ENCODE results near the gene YEATS4.

YEATS4 gene

DNA sequence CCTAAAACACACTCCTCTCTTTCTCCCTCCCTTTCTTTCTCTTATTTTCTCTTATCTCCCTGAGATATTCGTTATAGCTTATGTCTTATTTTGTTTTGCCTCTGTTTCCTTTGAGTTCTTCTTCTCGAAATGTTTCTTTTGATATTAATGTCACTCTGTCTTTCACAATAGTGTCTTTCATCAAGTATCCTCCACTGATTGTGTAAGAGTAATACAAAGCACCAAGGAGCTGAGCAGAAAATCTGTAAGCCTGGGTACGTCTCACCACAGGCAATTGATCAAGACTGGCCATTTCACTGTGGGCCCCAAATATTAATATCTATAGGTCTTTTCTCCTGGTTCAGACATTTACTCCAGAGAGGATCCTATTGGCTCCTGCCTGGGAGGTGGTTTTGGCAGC, 16.2 kb upstream of the YEATS4 start:
- no peak for DNase-seq

GRCh38 chr12:69343885-69344612, 15.5 kb upstream of the YEATS4 start:
- DNase-seq = no peak

DNA sequence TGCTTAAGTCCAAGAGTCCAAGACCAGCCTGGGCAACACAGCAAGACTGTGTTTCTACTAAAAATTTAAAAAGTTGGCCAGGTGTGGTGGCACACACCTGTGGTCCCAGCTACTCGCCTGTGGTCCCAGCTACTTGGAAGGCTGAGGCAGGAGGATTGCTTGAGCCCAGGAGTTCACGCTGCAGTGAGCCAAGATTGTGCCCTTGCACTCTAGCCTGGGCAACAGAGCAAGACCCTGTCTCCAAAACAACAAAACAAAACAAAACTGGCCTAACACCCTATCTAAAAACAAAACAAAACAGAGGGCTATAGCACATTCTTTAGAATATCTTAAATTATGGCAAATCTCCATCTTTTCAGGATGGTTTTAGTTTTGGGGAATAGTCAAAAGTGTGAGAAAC, 14.5 kb upstream of the YEATS4 start:
- no peak for DNase-seq

DNA sequence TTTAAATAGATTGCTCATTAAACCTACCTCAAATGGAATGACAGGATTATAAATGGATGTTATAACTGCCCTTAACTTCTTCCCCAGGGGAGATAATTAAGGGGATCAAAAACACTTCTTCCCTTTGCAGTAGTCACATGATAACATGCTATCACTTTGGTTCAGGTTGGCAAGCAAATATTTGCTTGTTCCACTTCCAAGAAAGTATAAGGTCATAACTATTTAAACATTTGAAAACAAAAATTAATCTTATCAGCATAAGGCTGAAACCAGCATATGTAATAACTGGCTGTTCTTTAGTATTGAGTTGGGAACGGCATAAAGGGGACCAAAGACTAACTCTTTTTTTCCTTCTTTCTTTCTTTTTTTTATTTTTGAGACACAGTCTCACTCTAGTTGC, 13.8 kb upstream of the YEATS4 start:
- no peak for DNase-seq

- no peak for DNase-seq
Observed at GRCh38 chr12:69348162-69348938, 11.2 kb upstream of the YEATS4 start, which contains the start of gene LYZ. Gene LYZ, plus strand, starts transcription at chr12:69348381. Its CDS starts 28 bp downstream, at chr12:69348409.

- no peak for DNase-seq
Observed at GRCh38 chr12:69350002-69350626, 9.4 kb upstream of the YEATS4 start.

- no peak for DNase-seq
Observed at GRCh38 chr12:69350777-69351176, 8.8 kb upstream of the YEATS4 start.

GRCh38 chr12:69351462-69352236, 7.9 kb upstream of the YEATS4 start:
- DNase-seq = no peak

DNA sequence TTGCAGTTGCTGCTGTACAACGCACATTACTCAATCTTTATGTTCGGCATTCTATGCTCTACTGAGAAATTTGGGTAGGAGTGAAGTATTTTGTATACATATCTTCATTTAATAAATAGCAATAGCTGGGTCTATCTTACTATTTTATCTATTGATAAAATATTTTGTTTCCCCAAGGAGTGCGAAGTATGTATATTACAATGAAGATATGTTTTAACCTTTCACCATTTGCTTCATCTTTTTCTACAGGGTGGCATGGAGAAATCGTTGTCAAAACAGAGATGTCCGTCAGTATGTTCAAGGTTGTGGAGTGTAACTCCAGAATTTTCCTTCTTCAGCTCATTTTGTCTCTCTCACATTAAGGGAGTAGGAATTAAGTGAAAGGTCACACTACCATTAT, 6.6 kb upstream of the YEATS4 start:
- DNase-seq = no peak

DNA sequence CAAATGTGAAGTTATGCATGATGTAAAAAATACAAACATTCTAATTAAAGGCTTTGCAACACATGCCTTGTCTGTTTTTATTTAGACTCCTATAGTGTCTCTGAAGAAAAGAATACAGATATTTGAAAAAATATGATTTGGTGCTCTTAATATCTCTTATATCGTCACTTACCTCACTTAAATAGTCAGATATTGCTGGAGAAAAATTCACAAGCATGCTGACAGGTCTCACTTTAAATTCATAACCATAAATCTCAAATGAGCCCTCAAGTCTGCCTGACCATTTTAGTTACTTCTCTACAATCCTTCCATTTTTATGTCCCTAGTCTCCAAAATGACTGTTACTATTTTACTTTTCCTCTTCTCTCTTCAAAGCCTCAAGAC, 5.4 kb upstream of the YEATS4 start:
- DNase-seq = no peak

GRCh38 chr12:69354556-69355187, 4.9 kb upstream of the YEATS4 start:
- no peak for DNase-seq

- DNase-seq = no peak
Observed at GRCh38 chr12:69355363-69356028, 4.0 kb upstream of the YEATS4 start.

DNA sequence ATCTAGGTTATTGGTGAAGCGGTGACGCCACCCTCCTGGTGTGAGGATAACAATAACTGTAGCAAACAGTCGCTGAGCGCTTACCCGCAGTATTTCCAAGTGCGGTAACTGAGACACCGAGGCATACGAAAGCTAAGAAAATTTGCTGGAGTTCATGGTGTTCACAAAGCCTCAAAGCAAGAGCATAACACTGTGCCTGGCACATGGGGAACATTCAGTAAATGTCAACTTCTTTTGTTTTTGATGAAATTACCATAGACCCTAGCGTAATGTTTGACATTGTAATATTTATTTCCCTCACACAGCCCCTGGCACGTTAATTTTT, 767 bp downstream of the YEATS4 start:
- DNase-seq = no peak

GRCh38 chr12:69366796-69367195, 7.3 kb downstream of the YEATS4 start:
- DNase-seq = no peak

DNA sequence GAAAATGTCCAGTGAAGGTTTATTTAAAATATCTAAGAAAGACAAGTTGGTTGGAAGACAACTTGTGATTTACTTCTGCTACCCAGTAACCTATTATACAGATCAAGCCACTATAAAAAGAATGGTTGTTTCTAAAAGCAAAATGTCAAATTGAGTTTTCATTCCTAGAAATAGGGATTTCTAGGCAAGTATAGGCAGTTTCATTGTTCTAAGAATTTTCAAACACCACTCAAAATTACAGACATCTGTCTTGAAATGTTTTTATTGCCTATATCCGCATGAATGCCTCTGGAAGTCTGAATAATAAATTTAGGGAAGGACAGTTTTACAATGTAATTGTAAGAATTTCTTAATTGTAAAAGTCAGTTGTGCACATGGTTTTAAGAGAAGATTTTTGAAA, 8.6 kb downstream of the YEATS4 start:
- no peak for DNase-seq

- no peak for DNase-seq
Observed at GRCh38 chr12:69383074-69383473, 23.5 kb downstream of the YEATS4 start.

DNA sequence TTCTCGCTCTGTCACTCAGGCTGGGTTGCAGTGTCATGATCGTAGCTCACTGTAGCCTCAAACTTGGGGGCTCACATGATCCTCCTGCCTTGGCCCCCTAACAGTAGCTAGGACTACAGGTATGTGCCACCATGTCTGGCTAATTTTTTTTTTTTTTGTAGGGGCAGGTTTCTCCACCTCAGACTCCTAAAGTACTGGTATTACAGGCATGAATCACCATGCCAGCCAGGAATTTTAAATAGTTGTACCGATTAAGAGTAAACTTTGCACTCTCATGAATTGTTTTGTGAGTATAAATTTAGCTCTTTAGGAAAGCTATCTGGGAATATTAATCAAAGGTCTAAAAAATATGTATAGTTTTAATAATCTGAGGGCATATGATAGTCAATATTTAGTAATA, 25.5 kb downstream of the YEATS4 start:
- no peak for DNase-seq

GRCh38 chr12:69386921-69387320, 27.4 kb downstream of the YEATS4 start:
- no peak for DNase-seq

DNA sequence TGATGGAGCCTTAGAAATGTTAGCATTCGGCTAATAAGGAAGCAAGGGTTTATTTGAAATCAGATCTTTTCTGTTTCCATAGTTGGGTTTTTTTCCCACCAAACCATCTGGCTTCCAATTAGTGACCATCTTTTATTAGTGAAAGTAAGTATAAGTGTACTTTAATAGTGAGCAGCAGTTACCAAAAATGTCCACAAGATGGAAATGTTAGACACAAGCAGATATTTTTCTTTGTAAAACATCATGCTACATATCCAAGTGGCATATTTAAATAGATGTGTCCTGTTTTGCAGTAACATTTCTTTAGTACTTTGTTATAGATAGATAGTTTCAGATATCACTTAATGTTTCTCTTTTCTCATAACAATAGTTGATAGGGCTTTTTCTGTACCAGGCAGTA, 28.8 kb downstream of the YEATS4 start:
- no peak for DNase-seq

DNA sequence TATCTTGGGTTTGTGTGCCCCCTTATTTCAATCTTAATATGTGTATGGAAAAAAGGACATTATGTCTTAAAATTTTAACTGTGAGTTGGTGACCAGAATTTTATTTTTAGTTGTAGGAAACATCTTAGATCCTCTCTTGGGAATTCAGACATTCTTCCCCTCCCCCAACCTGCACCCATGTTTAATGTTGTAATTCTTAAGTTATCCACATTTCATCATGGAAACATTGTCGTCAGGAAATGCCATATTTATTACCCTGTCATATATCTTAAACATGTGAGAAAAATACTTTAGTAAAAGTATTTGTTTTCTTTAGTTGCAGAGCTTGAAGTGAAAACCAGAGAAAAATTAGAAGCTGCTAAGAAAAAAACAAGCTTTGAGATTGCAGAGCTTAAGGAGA, 30.3 kb downstream of the YEATS4 start:
- no peak for DNase-seq

DNA sequence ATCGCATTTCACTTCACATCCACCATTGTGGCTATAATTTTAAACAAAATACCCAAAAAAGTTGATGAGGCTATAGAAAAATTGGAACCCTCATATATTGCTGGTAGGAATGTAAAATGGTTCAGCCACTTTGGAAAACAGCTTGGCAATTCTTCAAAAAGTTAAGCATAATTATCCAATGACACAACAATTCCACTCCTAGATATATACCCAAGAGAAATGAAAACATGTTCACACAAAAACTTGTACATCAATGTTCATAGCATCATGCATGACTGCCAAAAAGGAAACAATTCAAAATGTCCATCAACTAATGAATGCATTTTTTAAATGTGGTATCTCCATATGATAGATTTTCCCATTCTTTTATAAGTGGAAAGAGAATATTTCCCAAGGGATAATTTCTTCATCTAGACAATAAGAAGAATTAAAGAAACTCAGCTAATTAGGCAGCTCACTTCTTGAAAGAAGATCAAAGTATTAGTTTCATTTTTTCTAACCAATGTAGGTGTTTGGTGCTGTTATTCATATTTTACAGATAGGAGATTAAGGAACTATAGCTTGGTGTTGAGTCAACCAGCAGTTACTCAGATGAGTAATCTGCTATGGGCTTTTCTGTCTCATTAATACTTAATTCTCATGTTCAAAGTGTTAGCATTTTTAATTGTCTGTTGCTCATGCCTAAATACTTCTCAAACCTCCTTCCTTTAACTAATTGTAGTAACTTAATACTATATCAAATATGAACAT, 32.8 kb downstream of the YEATS4 start:
- DNase-seq = no peak

DNA sequence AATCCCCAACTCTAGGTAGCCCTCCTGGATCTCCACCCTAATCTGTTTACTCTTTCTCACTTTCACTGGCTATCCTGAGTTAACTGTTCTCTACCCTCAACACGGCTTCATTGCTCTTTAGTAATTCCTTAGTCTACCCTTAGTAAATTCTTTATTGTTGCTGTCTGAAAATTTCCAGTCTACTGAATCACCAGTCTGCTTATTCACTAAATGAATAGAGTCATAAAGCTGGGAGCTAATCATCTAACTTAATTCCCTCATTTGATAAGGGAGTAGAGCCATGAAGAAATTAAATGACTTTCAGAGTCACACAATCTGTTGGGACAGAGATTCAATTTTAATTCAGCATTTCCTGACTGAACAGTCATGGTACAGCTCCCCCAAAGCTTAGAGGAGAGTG, 36.5 kb downstream of the YEATS4 start:
- DNase-seq = no peak

All from NCI-H1436 treated with DMSO at 0.1 percent for 48 hours (cell line).